Measurements from ENCODE around the gene UBXN4. TPM values are rescaled to one million over a fixed set of nuclear protein-coding genes. Genes with fewer than 3 reads are reported as not detected.
"Not testable (repeated sequence)": the region's sequence is repeated elsewhere in the genome, so short reads cannot be mapped to it uniquely, and the experiment has no call there.

Gene UBXN4
- total RNA-seq, 1 experiment from 2014 or later, result 65.4 TPM

DNA sequence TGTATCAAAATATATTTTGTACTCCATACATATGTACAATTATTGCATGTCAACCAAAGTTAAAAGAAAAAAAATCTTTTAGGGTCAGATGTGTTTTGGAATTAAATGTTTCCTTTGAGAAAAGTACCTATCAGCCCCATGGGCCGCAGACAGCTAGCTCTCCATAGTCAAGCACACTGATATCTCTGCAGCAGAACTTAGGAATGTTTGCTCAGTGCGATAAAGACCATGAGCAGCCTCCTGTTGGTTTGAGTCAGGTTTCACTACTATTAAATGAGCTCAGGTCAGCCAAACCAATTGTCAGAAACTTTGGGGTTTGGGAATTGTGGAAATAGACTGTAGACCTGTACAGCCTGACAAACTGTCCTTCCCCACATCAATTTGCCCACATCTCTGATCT is 61.6 kb downstream of the UBXN4 start:
- peaks cover 0 to 19% (median 17%) of the 10 kb centered on the region in 3 experiments; a peak in 6 of 7 replicates for H3K36me3 Mint-ChIP-seq (ENCODE audit: insufficient read depth in 1 of 3, low read depth in 3 of 3)
- H3K9me3 Mint-ChIP-seq, result peaks cover 25 to 27% of the 10 kb centered on the region in 2 experiments
- H3K4me1 Mint-ChIP-seq, result no peaks in the 10 kb centered on the region
- Histone ChIP-seq H2BK5ac (ENCODE audit: insufficient read length, low read length) (no peak overlapping the region), H3K9me3 (ENCODE audit: control insufficient read depth, low read depth, low read length) (no peaks in the 10 kb centered on the region), H3K4ac (ENCODE audit: low read depth, low read length) (no peak overlapping the region), H3K23me2 (ENCODE audit: insufficient read length, low read depth, low read length, poor library complexity, severe bottlenecking) (no peaks in the 10 kb centered on the region), H3K14ac (ENCODE audit: insufficient read depth, low read length) (no peak overlapping the region), H2BK20ac (ENCODE audit: low read depth, low read length, poor library complexity, severe bottlenecking) (no peak overlapping the region), H3K4me1 (ENCODE audit: insufficient read depth, low read length) (no peaks in the 10 kb centered on the region), H3K27ac (ENCODE audit: insufficient read length, low read depth, low read length) (no peak overlapping the region), H2BK12ac (ENCODE audit: insufficient read length, low read depth, low read length) (no peak overlapping the region), H2AK5ac (ENCODE audit: insufficient read length, low read length) (no peak overlapping the region), H3K23ac (ENCODE audit: insufficient read length, low read depth, low read length) (no peak overlapping the region), H4K8ac (replicated peaks; ENCODE audit: insufficient read length, low read depth, low read length) (no peak overlapping the region), H3K4me2 (ENCODE audit: insufficient read depth, insufficient read length, low read length) (no peak overlapping the region), H2AFZ (ENCODE audit: low read length) (no peak overlapping the region), H3K56ac (ENCODE audit: insufficient read length, low read depth, low read length) (no peak overlapping the region), H2BK120ac (ENCODE audit: low read depth, low read length, poor library complexity, severe bottlenecking) (no peak overlapping the region), H3T11ph (ENCODE audit: low read length) (no peak overlapping the region), H4K5ac (ENCODE audit: insufficient read length, low read depth, low read length) (no peak overlapping the region), H2BK15ac (ENCODE audit: low read depth, low read length) (no peak overlapping the region), H3K79me1 (ENCODE audit: insufficient read depth, low read depth, low read length, poor library complexity, severe bottlenecking) (no peaks in the 10 kb centered on the region), H4K20me1 (ENCODE audit: control insufficient read depth, insufficient read depth, insufficient read length) (no peaks in the 10 kb centered on the region), H3K9ac (ENCODE audit: extremely low read depth, insufficient read length, low read length) (no peak overlapping the region), H3K79me2 (ENCODE audit: insufficient read depth, low read length) (no peaks in the 10 kb centered on the region), H3K27me3 (ENCODE audit: insufficient read depth, low read length) (no peaks in the 10 kb centered on the region), H3K18ac (ENCODE audit: insufficient read length, low read depth, low read length) (no peak overlapping the region), H4K91ac (ENCODE audit: insufficient read length, low read depth, low read length) (no peak overlapping the region)
- DNase-seq, result no peak
- TF ChIP-seq, protein P1, sequence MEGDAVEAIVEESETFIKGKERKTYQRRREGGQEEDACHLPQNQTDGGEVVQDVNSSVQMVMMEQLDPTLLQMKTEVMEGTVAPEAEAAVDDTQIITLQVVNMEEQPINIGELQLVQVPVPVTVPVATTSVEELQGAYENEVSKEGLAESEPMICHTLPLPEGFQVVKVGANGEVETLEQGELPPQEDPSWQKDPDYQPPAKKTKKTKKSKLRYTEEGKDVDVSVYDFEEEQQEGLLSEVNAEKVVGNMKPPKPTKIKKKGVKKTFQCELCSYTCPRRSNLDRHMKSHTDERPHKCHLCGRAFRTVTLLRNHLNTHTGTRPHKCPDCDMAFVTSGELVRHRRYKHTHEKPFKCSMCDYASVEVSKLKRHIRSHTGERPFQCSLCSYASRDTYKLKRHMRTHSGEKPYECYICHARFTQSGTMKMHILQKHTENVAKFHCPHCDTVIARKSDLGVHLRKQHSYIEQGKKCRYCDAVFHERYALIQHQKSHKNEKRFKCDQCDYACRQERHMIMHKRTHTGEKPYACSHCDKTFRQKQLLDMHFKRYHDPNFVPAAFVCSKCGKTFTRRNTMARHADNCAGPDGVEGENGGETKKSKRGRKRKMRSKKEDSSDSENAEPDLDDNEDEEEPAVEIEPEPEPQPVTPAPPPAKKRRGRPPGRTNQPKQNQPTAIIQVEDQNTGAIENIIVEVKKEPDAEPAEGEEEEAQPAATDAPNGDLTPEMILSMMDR (conservative IDR thresholded peaks at IDR 0.05), result no peak
- H3K27ac Mint-ChIP-seq, result no peak overlapping the region
- no CpG with 5 or more reads among the region's 2 CpGs for WGBS (ENCODE audit: extremely low coverage, insufficient read length, low lambda C conversion rate)
- no peak overlapping the region for H3K4me3 Mint-ChIP-seq
- H3K27me3 Mint-ChIP-seq (ENCODE audit: low read depth), result no peaks in the 10 kb centered on the region; the same call in 1 of the 2 replicates

DNA sequence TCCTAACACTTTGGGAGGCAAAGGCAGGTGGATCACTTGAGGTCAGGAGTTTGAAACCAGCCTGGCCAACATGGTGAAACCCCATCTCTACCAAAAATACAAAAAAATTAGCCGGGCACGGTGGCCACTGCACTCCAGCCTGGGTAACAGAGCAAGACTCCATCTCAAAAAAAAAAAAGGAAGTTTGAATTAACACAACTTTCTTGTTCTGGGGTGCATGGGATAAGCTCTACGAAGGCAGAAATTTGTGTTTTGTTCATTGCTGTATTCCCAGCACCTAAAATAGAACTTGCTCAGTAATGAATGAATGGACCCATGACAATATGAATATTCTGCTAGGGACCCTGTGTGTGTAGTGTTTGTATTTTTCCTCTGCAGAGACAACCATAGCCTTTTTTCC is 66.2 kb downstream of the UBXN4 start:
- not testable (repeated sequence) for H3K27me3 Mint-ChIP-seq (ENCODE audit: low read depth); H3K23me2 ChIP-seq (ENCODE audit: insufficient read length, low read depth, low read length, poor library complexity, severe bottlenecking)
- WGBS (ENCODE audit: extremely low coverage, insufficient read length, low lambda C conversion rate), result no CpG with 5 or more reads among the region's 3 CpGs

More for the DNA sequence above, 66.2 kb downstream of the UBXN4 start:
- H3K18ac ChIP-seq (ENCODE audit: insufficient read length, low read depth, low read length); H2BK120ac ChIP-seq (ENCODE audit: low read depth, low read length, poor library complexity, severe bottlenecking); H3K9me3 Mint-ChIP-seq; H3K79me2 ChIP-seq (ENCODE audit: insufficient read depth, low read length); H3K27ac Mint-ChIP-seq; H3T11ph ChIP-seq (ENCODE audit: low read length); DNase-seq; H2BK20ac ChIP-seq (ENCODE audit: low read depth, low read length, poor library complexity, severe bottlenecking); H4K8ac ChIP-seq (replicated peaks; ENCODE audit: insufficient read length, low read depth, low read length); H4K91ac ChIP-seq (ENCODE audit: insufficient read length, low read depth, low read length); H2BK5ac ChIP-seq (ENCODE audit: insufficient read length, low read length); H2AFZ ChIP-seq (ENCODE audit: low read length); H3K14ac ChIP-seq (ENCODE audit: insufficient read depth, low read length); H3K23ac ChIP-seq (ENCODE audit: insufficient read length, low read depth, low read length); H3K9ac ChIP-seq (ENCODE audit: extremely low read depth, insufficient read length, low read length); H2BK12ac ChIP-seq (ENCODE audit: insufficient read length, low read depth, low read length); H3K4me3 Mint-ChIP-seq; H3K4me1 ChIP-seq (ENCODE audit: insufficient read depth, low read length); H3K36me3 Mint-ChIP-seq (ENCODE audit: insufficient read depth in 1 of 3, low read depth in 3 of 3); H3K79me1 ChIP-seq (ENCODE audit: insufficient read depth, low read depth, low read length, poor library complexity, severe bottlenecking); H3K56ac ChIP-seq (ENCODE audit: insufficient read length, low read depth, low read length); H3K4me1 Mint-ChIP-seq; H2BK15ac ChIP-seq (ENCODE audit: low read depth, low read length); H4K5ac ChIP-seq (ENCODE audit: insufficient read length, low read depth, low read length); H2AK5ac ChIP-seq (ENCODE audit: insufficient read length, low read length); H3K27ac ChIP-seq (ENCODE audit: insufficient read length, low read depth, low read length); H3K9me3 ChIP-seq (ENCODE audit: control insufficient read depth, low read depth, low read length); H3K27me3 ChIP-seq (ENCODE audit: insufficient read depth, low read length); H3K4me2 ChIP-seq (ENCODE audit: insufficient read depth, insufficient read length, low read length); H3K4ac ChIP-seq (ENCODE audit: low read depth, low read length); H4K20me1 ChIP-seq (ENCODE audit: control insufficient read depth, insufficient read depth, insufficient read length): not testable (repeated sequence)

All from H9 (cell line).